T-helper 1 cell (primary cell): ENCODE data around the gene C20orf202.

Experiments
- DNase-seq, 5 donors: peaks; one replicate each; pipeline ENCODE4 v3.0.0-alpha.2; 2012 to 2020

Gene C20orf202

GRCh38 chr20:1184638-1185315 lies 18.5 kb upstream of the C20orf202 start, which contains the start of gene TMEM74B:
Gene TMEM74B (minus strand): TSS chr20:1184981. CDS start chr20:1183801, 1,180 bp downstream.
- DNase-seq, result no peak

- DNase-seq, result no peak
Observed at GRCh38 chr20:1185316-1185741, 17.9 kb upstream of the C20orf202 start.

GRCh38 chr20:1185790-1186334 lies 17.4 kb upstream of the C20orf202 start:
- DNase-seq, result peak in 2 of 5 donors; percentile 23 to 54

- DNase-seq, result no peak
Observed at GRCh38 chr20:1186367-1186991, 16.8 kb upstream of the C20orf202 start.

GRCh38 chr20:1187605-1188171 lies 15.6 kb upstream of the C20orf202 start:
- no peak for DNase-seq

GRCh38 chr20:1188347-1188746 lies 14.9 kb upstream of the C20orf202 start:
- DNase-seq, result no peak

GRCh38 chr20:1189827-1190226 lies 13.4 kb upstream of the C20orf202 start:
- no peak for DNase-seq

- DNase-seq, result no peak
Observed at GRCh38 chr20:1190847-1191246, 12.4 kb upstream of the C20orf202 start.

- no peak for DNase-seq
Observed at GRCh38 chr20:1191299-1191698, 12.0 kb upstream of the C20orf202 start.

- DNase-seq, result no peak
Observed at GRCh38 chr20:1195226-1195625, 8.0 kb upstream of the C20orf202 start.

GRCh38 chr20:1196634-1197033 lies 6.6 kb upstream of the C20orf202 start:
- DNase-seq, result no peak

GRCh38 chr20:1197801-1198200 lies 5.5 kb upstream of the C20orf202 start:
- no peak for DNase-seq

GRCh38 chr20:1198751-1199150 lies 4.5 kb upstream of the C20orf202 start:
- DNase-seq, result no peak

- DNase-seq, result no peak
Observed at GRCh38 chr20:1199212-1199873, 3.9 kb upstream of the C20orf202 start.

- DNase-seq, result no peak
Observed at GRCh38 chr20:1199964-1200363, 3.3 kb upstream of the C20orf202 start.

GRCh38 chr20:1203630-1204029 lies 376 bp downstream of the C20orf202 start:
- DNase-seq, result no peak

- DNase-seq, result no peak
Observed at GRCh38 chr20:1204113-1204512, 859 bp downstream of the C20orf202 start.

GRCh38 chr20:1204576-1204975 lies 1.3 kb downstream of the C20orf202 start:
- DNase-seq, result no peak

GRCh38 chr20:1205802-1206201 lies 2.5 kb downstream of the C20orf202 start:
- no peak for DNase-seq

GRCh38 chr20:1206366-1207148 lies 3.3 kb downstream of the C20orf202 start:
- no peak for DNase-seq

- DNase-seq, result no peak
Observed at GRCh38 chr20:1207293-1207878, 4.1 kb downstream of the C20orf202 start.
